ENCODE results near the gene ABCC1. TPM values are rescaled to one million over a fixed set of nuclear protein-coding genes. Genes with fewer than 3 reads are reported as not detected.
"Not testable (repeated sequence)": the region's sequence is repeated elsewhere in the genome, so short reads cannot be mapped to it uniquely, and the experiment has no call there.

ABCC1 gene
- total RNA-seq, 1 donor from 2014 or later, result 18.1 TPM

- no peak overlapping the region for H3K4me3 ChIP-seq (ENCODE audit: low read depth, low read length)
- DNase-seq (ENCODE audit: low read depth), result peak; percentile 77
- no peak for TF ChIP-seq CTCF (conservative IDR thresholded peaks at IDR 0.05; ENCODE audit: low read depth, low read length)
These were observed 195.0 kb downstream of the ABCC1 start for GRCh38 chr16:16144416-16144815.

- no peak overlapping the region for H3K4me3 ChIP-seq (ENCODE audit: low read depth, low read length)
- DNase-seq (ENCODE audit: low read depth), result no peak
- TF ChIP-seq CTCF (conservative IDR thresholded peaks at IDR 0.05; ENCODE audit: low read depth, low read length), result peak; percentile 19
These were observed 195.9 kb downstream of the ABCC1 start for GRCh38 chr16:16145286-16145685.

GRCh38 chr16:16146380-16147315, 197.2 kb downstream of the ABCC1 start:
- no peak for TF ChIP-seq CTCF (conservative IDR thresholded peaks at IDR 0.05; ENCODE audit: low read depth, low read length)
- no peak overlapping the region for H3K4me3 ChIP-seq (ENCODE audit: low read depth, low read length)

GRCh38 chr16:16147316-16147999, 198.0 kb downstream of the ABCC1 start:
- no peak overlapping the region for H3K4me3 ChIP-seq (ENCODE audit: low read depth, low read length)
- no peak for TF ChIP-seq CTCF (conservative IDR thresholded peaks at IDR 0.05; ENCODE audit: low read depth, low read length)
- DNase-seq (ENCODE audit: low read depth), result no peak

More at GRCh38 chr16:16146380-16147315, 197.2 kb downstream of the ABCC1 start:
- no peak for DNase-seq (ENCODE audit: low read depth)

- DNase-seq (ENCODE audit: low read depth); H3K4me3 ChIP-seq (ENCODE audit: low read depth, low read length): not testable (repeated sequence)
These were observed 198.7 kb downstream of the ABCC1 start for GRCh38 chr16:16148000-16148599.

GRCh38 chr16:16148755-16149154, 199.3 kb downstream of the ABCC1 start:
- H3K4me3 ChIP-seq (ENCODE audit: low read depth, low read length), result no peak overlapping the region
- no peak for TF ChIP-seq CTCF (conservative IDR thresholded peaks at IDR 0.05; ENCODE audit: low read depth, low read length)
- DNase-seq (ENCODE audit: low read depth), result peak; percentile 41

GRCh38 chr16:16149710-16150116, 200.3 kb downstream of the ABCC1 start:
- no peak for TF ChIP-seq CTCF (conservative IDR thresholded peaks at IDR 0.05; ENCODE audit: low read depth, low read length)
- DNase-seq (ENCODE audit: low read depth), result no peak

More at GRCh38 chr16:16149710-16150116, 200.3 kb downstream of the ABCC1 start:
- H3K4me3 ChIP-seq (ENCODE audit: low read depth, low read length), result no peak overlapping the region

Data from epithelial cell of proximal tubule (primary cell).